OCI-LY7 (cell line): ENCODE data around the gene BARHL2. TPM values are rescaled to one million over a fixed set of nuclear protein-coding genes. Genes with fewer than 3 reads are reported as not detected.

Source experiments
- BruUV-seq: library from RNA; stranded (reverse); fragments of 400-500 nt; replicated peaks from 2 replicates; lab custom pipeline; 2021; lab: Mats Ljungman, UMichigan
- CTCF ChIA-PET: fragments of 300-600 bp; sonication (Branson Sonifier 250); formaldehyde crosslinking; loops from one replicate; lab custom pipeline; 2022; ENCODE audit warnings: antibody characterized with exemption; ENCODE audit not compliant: unreplicated experiment; lab: Charles Lee
- POLR2A ChIA-PET: fragments of 300-600 bp; sonication (Branson Sonifier 250); formaldehyde crosslinking; loops from one replicate; lab custom pipeline; 2022; ENCODE audit warnings: antibody characterized with exemption; lab: Charles Lee
- DNase-seq: peaks from one replicate; pipeline ENCODE4 v3.0.0-alpha.2; 2015; ENCODE audit warnings: low spot score
- H2AFZ ChIP-seq: fragments of 200-600 bp; sonication (generic), shearing (Covaris generic); 2 replicates; pipeline ENCODE4 v1.6.1; 2014; ENCODE audit warnings: mild to moderate bottlenecking, antibody characterized with exemption, low read length, moderate library complexity
- H3K27ac ChIP-seq: fragments of 200-600 bp; sonication (generic); 2 replicates; pipeline ENCODE4 v1.5.1; 2014; ENCODE audit warnings: mixed run types, low read depth, mild to moderate bottlenecking, moderate library complexity, low read length, inconsistent platforms; ENCODE audit not compliant: poor library complexity, severe bottlenecking
- H3K36me3 ChIP-seq: fragments of 200-600 bp; sonication (generic); 2 replicates; pipeline ENCODE4 v1.6.1; 2014; ENCODE audit warnings: mild to moderate bottlenecking, antibody characterized with exemption, low read length, moderate library complexity, mixed read lengths; ENCODE audit not compliant: insufficient read depth
- H3K4me1 ChIP-seq: fragments of 200-600 bp; sonication (generic); 2 replicates; pipeline ENCODE4 v1.5.1; 2014; ENCODE audit warnings: mild to moderate bottlenecking, low read length; ENCODE audit not compliant: insufficient read depth, poor library complexity, severe bottlenecking
- H3K4me2 ChIP-seq: fragments of 200-600 bp; sonication (generic); 2 replicates; pipeline ENCODE4 v1.6.1; 2014; ENCODE audit warnings: mild to moderate bottlenecking, low read length
- H3K4me3 ChIP-seq: fragments of 200-600 bp; sonication (generic); 2 replicates; pipeline ENCODE4 v1.5.1; 2014; ENCODE audit warnings: mild to moderate bottlenecking, low read depth, low read length; ENCODE audit not compliant: poor library complexity, severe bottlenecking
- H3K79me2 ChIP-seq: fragments of 200-600 bp; sonication (generic); 2 replicates; pipeline ENCODE4 v1.6.1; 2016; ENCODE audit warnings: low read depth, mild to moderate bottlenecking, low read length, moderate library complexity, mixed read lengths; ENCODE audit not compliant: insufficient read depth
- H3K9me2 ChIP-seq: fragments of 200-600 bp; sonication (generic); 2 replicates; pipeline ENCODE4 v1.6.1; 2016; ENCODE audit warnings: mild to moderate bottlenecking, low read length, mixed read lengths; ENCODE audit not compliant: insufficient read depth
- H3K9me3 ChIP-seq: fragments of 200-600 bp; sonication (generic); 2 replicates; pipeline ENCODE4 v1.6.1; 2014; ENCODE audit warnings: mild to moderate bottlenecking, mixed run types, low read length, mixed read lengths
- H4K20me1 ChIP-seq: fragments of 200-600 bp; sonication (generic); 2 replicates; pipeline ENCODE4 v1.6.1; 2014; ENCODE audit warnings: mild to moderate bottlenecking, antibody characterized with exemption, low read length, moderate library complexity, mixed read lengths; ENCODE audit not compliant: insufficient read depth
- CTCF ChIP-seq: fragments of 200-600 bp; sonication (generic); conservative IDR thresholded peaks from 2 replicates; pipeline ENCODE4 v1.5.1; 2014; ENCODE audit warnings: mild to moderate bottlenecking, antibody characterized with exemption, low read length, moderate library complexity, mixed read lengths
- EZH2phosphoT487 ChIP-seq: fragments of 200-600 bp; sonication (generic); IDR thresholded peaks from 2 replicates; pipeline ENCODE4 v1.6.1; 2018; ENCODE audit warnings: low read depth, borderline replicate concordance, mild to moderate bottlenecking, mixed run types, antibody characterized with exemption, low read length, moderate library complexity, mixed read lengths
- intact Hi-C: fragments of 100-400 bp; cut with micrococcal nuclease; formaldehyde crosslinking; loops from one replicate; pipeline ENCODE4 v1.10.0; 2022; ENCODE audit not compliant: unreplicated experiment
- total RNA-seq, 2 experiments: library from RNA; depleted of rRNA in 1 of 2; stranded (reverse); fragments of >200 nt in 1 of 2; shearing (Covaris generic) in 1 of 2; gene quantifications; 2 replicates each; pipeline ENCODE4 v1.2.3, GENCODE V29; 2014 to 2022

The BARHL2 gene
- total RNA-seq, 2 experiments from 2014 or later = not detected

- no peak for DNase-seq
- Histone ChIP-seq H3K4me3 (no peak overlapping the region), H2AFZ (no peak overlapping the region), H3K79me2 (no peaks in the 10 kb centered on the region), H3K9me3 (no peaks in the 10 kb centered on the region), H3K4me1 (no peaks in the 10 kb centered on the region), H3K36me3 (no peaks in the 10 kb centered on the region), H3K4me2 (no peak overlapping the region), H3K27ac (no peak overlapping the region), H4K20me1 (no peaks in the 10 kb centered on the region), H3K9me2 (no peaks in the 10 kb centered on the region)
- TF ChIP-seq CTCF = no peak
- no peak for TF ChIP-seq EZH2phosphoT487
- CTCF ChIA-PET = no interaction called here
- intact Hi-C loops = no loop called here
- BruUV-seq = no TSS peak
- POLR2A ChIA-PET = no interaction called here
Observed at GRCh38 chr1:90724926-90725656, 8.0 kb upstream of the BARHL2 start.

GRCh38 chr1:90724361-90724760, 7.3 kb upstream of the BARHL2 start:
- DNase-seq = no peak
- Histone ChIP-seq H3K4me1 (no peaks in the 10 kb centered on the region), H2AFZ (no peak overlapping the region), H4K20me1 (no peaks in the 10 kb centered on the region), H3K9me3 (no peaks in the 10 kb centered on the region), H3K27ac (no peak overlapping the region), H3K79me2 (no peaks in the 10 kb centered on the region), H3K4me2 (no peak overlapping the region), H3K4me3 (no peak overlapping the region), H3K9me2 (no peaks in the 10 kb centered on the region), H3K36me3 (no peaks in the 10 kb centered on the region)
- ChIA-PET CTCF (no interaction called here), POLR2A (no interaction called here)
- intact Hi-C loops = no loop called here
- no peak for TF ChIP-seq EZH2phosphoT487
- no peak for TF ChIP-seq CTCF
- no TSS peak for BruUV-seq

GRCh38 chr1:90723590-90724108, 6.5 kb upstream of the BARHL2 start:
- intact Hi-C loops = no loop called here
- no peak for TF ChIP-seq EZH2phosphoT487
- peak; percentile 56 for TF ChIP-seq CTCF
- POLR2A ChIA-PET = no interaction called here
- Histone ChIP-seq H3K27ac (no peak overlapping the region), H3K9me3 (no peaks in the 10 kb centered on the region), H3K79me2 (no peaks in the 10 kb centered on the region), H3K4me3 (no peak overlapping the region), H3K4me2 (no peak overlapping the region), H2AFZ (no peak overlapping the region), H4K20me1 (no peaks in the 10 kb centered on the region), H3K9me2 (no peaks in the 10 kb centered on the region), H3K36me3 (no peaks in the 10 kb centered on the region), H3K4me1 (no peaks in the 10 kb centered on the region)
- DNase-seq = no peak
- BruUV-seq = no TSS peak
- CTCF ChIA-PET = no interaction called here
